ENCODE measurements around the gene AKAP13.

AKAP13 gene

GRCh38 chr15:85414991-85415390 is 34.6 kb downstream of the AKAP13 start:
- no peak overlapping the region for H2AFZ ChIP-seq (ENCODE audit: low read depth, low read length, severe bottlenecking)
- H3K4me2 ChIP-seq (ENCODE audit: low read depth, low read length, poor library complexity, severe bottlenecking) = peak overlapping the region; percentile 66
- no peaks in the 10 kb centered on the region for H3K9me2 ChIP-seq (replicated peaks; ENCODE audit: insufficient read depth, low read length)
- H3K9me3 ChIP-seq (ENCODE audit: insufficient read depth, low read length) = no peaks in the 10 kb centered on the region
- TF ChIP-seq EZH2phosphoT487 (conservative IDR thresholded peaks at IDR 0.05; ENCODE audit: low read length) (no peak), CTCF (IDR thresholded peaks at IDR 0.05; ENCODE audit: insufficient read depth, low read length, poor library complexity, severe bottlenecking) (no peak)
- H3K27me3 ChIP-seq (ENCODE audit: low read length) = no peaks in the 10 kb centered on the region
- H3K27ac ChIP-seq (ENCODE audit: low read depth, low read length) = peak overlapping the region; percentile 81; the same call in 1 of the 2 replicates
- H4K20me1 ChIP-seq (ENCODE audit: low read depth, low read length) = peaks cover 35% of the 10 kb centered on the region
- peaks cover 99% of the 10 kb centered on the region for H3K79me2 ChIP-seq (ENCODE audit: insufficient read depth, low read length)
- H3K4me3 ChIP-seq (ENCODE audit: insufficient read depth, low read length, poor library complexity, severe bottlenecking) = no peak overlapping the region
- H3K36me3 ChIP-seq (ENCODE audit: low read length) = no peaks in the 10 kb centered on the region
- peaks cover 29% of the 10 kb centered on the region for H3F3A ChIP-seq (ENCODE audit: insufficient read depth)
- H3K9ac ChIP-seq (ENCODE audit: low read length) = no peak overlapping the region

- H3F3A ChIP-seq (ENCODE audit: insufficient read depth) = peaks cover 29% of the 10 kb centered on the region
- no peak overlapping the region for H3K4me3 ChIP-seq (ENCODE audit: insufficient read depth, low read length, poor library complexity, severe bottlenecking)
- no peaks in the 10 kb centered on the region for H3K9me3 ChIP-seq (ENCODE audit: insufficient read depth, low read length)
- TF ChIP-seq EZH2phosphoT487 (conservative IDR thresholded peaks at IDR 0.05; ENCODE audit: low read length) = no peak
- no peak for TF ChIP-seq CTCF (IDR thresholded peaks at IDR 0.05; ENCODE audit: insufficient read depth, low read length, poor library complexity, severe bottlenecking)
- H4K20me1 ChIP-seq (ENCODE audit: low read depth, low read length) = peaks cover 41% of the 10 kb centered on the region
- H2AFZ ChIP-seq (ENCODE audit: low read depth, low read length, severe bottlenecking) = no peak overlapping the region
- peaks cover 99% of the 10 kb centered on the region for H3K79me2 ChIP-seq (ENCODE audit: insufficient read depth, low read length)
- H3K4me2 ChIP-seq (ENCODE audit: low read depth, low read length, poor library complexity, severe bottlenecking) = peak overlapping the region; percentile 3
- no peaks in the 10 kb centered on the region for H3K27me3 ChIP-seq (ENCODE audit: low read length)
- no peaks in the 10 kb centered on the region for H3K36me3 ChIP-seq (ENCODE audit: low read length)
- H3K27ac ChIP-seq (ENCODE audit: low read depth, low read length) = no peak overlapping the region
- no peaks in the 10 kb centered on the region for H3K9me2 ChIP-seq (replicated peaks; ENCODE audit: insufficient read depth, low read length)
- no peak overlapping the region for H3K9ac ChIP-seq (ENCODE audit: low read length)
Measured at GRCh38 chr15:85415783-85416182, 35.4 kb downstream of the AKAP13 start.

DNA sequence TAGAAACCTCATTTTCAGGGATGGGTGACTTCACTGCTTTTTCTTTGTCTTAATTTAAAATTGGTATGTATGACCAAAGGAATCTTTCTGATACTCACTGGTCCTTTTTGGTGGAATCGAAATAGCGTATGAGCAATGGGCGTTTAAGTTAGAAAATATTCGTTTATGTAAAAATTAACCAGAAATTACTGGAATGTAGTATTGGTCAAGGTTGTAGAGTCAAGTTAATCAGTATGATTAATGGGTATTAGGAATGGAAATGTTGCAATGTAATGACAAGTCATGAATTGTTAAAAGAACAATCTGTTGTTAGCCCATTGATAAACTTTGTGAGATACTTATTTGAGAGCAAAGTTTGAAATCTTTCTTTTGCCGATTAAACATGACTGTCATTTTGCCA is 36.9 kb downstream of the AKAP13 start:
- Histone ChIP-seq H4K20me1 (ENCODE audit: low read depth, low read length) (peaks cover 53% of the 10 kb centered on the region), H3K4me3 (ENCODE audit: insufficient read depth, low read length, poor library complexity, severe bottlenecking) (no peak overlapping the region), H3K4me2 (ENCODE audit: low read depth, low read length, poor library complexity, severe bottlenecking) (no peak overlapping the region), H3K9me2 (replicated peaks; ENCODE audit: insufficient read depth, low read length) (no peaks in the 10 kb centered on the region), H3K36me3 (ENCODE audit: low read length) (no peaks in the 10 kb centered on the region), H3K27me3 (ENCODE audit: low read length) (no peaks in the 10 kb centered on the region), H3K27ac (ENCODE audit: low read depth, low read length) (no peak overlapping the region), H3F3A (ENCODE audit: insufficient read depth) (peaks cover 28% of the 10 kb centered on the region), H3K79me2 (ENCODE audit: insufficient read depth, low read length) (peaks cover 99% of the 10 kb centered on the region), H2AFZ (ENCODE audit: low read depth, low read length, severe bottlenecking) (no peak overlapping the region), H3K9me3 (ENCODE audit: insufficient read depth, low read length) (no peaks in the 10 kb centered on the region), H3K9ac (ENCODE audit: low read length) (no peak overlapping the region)
- no peak for TF ChIP-seq CTCF (IDR thresholded peaks at IDR 0.05; ENCODE audit: insufficient read depth, low read length, poor library complexity, severe bottlenecking)
- TF ChIP-seq EZH2phosphoT487 (conservative IDR thresholded peaks at IDR 0.05; ENCODE audit: low read length) = no peak

All from SU-DHL-6 (cell line).